Uterus (tissue), 4 donors: ENCODE measurements around the gene CLSTN2. TPM values are rescaled to one million over a fixed set of nuclear protein-coding genes. Genes with fewer than 3 reads are reported as not detected.

Experiments used
- DNase-seq, 2 donors: peaks; one replicate each; pipeline ENCODE4 v3.0.0-alpha.2; 2019 to 2020
- H3K27ac ChIP-seq, 2 donors: fragments of 200-600 bp; sonication (generic); 1 replicate in 1 of 2; 2 replicates in 1 of 2; pipeline ENCODE4 v1.5.1; 2016 to 2018
- H3K27me3 ChIP-seq, 2 donors: fragments of 200-600 bp; sonication (generic); one replicate each; pipeline ENCODE4 v1.5.1; 2018 to 2019; ENCODE audit warnings: control low read depth in 1 of 2
- H3K36me3 ChIP-seq, 2 donors: fragments of 200-600 bp; sonication (generic); one replicate each; pipeline ENCODE4 v1.5.1; 2019; ENCODE audit warnings: control low read depth in 1 of 2
- H3K4me1 ChIP-seq, 2 donors: fragments of 200-600 bp; sonication (generic); one replicate each; pipeline ENCODE4 v1.5.1; 2018 to 2019; ENCODE audit warnings: control low read depth in 1 of 2
- H3K4me3 ChIP-seq, 2 donors: fragments of 200-600 bp; sonication (generic); 1 replicate in 1 of 2; 2 replicates in 1 of 2; pipeline ENCODE4 v1.5.1; 2018 to 2019; ENCODE audit warnings: mild to moderate bottlenecking in 1 of 2
- H3K9me3 ChIP-seq, 2 donors: fragments of 200-600 bp; sonication (generic); one replicate each; pipeline ENCODE4 v1.5.1; 2019; ENCODE audit warnings: control low read depth in 1 of 2
- POLR2A ChIP-seq, 2 donors: fragments of 450-650 bp; IDR thresholded peaks; one replicate each; pipeline ENCODE4 v1.6.1; 2016; ENCODE audit warnings: antibody characterized with exemption in 2 of 2, mild to moderate bottlenecking in 1 of 2, moderate library complexity in 1 of 2
- intact Hi-C: fragments of 100-400 bp; cut with DNase I; formaldehyde crosslinking; loops from one replicate; pipeline ENCODE4 v1.15.1; 2023; ENCODE audit warnings: low total_unique reads
- total RNA-seq, 4 donors: library from RNA; depleted of rRNA in 3 of 4; stranded (reverse); fragments of >200 nt in 3 of 4; gene quantifications; one replicate each; pipeline versions ENCODE4 v1.1.0 to v1.2.4, GENCODE V29; 2014 to 2023
- TF ChIP-seq, protein P1 (sequence below), 4 experiments: fragments of 200-600 bp in 2 of 4; fragments of 450-650 bp in 2 of 4; sonication (generic) in 2 of 4; IDR thresholded peaks; one replicate each; pipeline ENCODE4 v1.5.1; 2016 to 2019; ENCODE audit warnings: antibody characterized with exemption in 4 of 4, mild to moderate bottlenecking in 2 of 4, moderate library complexity in 1 of 4
- donor health status: DM: yes; HTN: yes; CAD: no.

CLSTN2 gene
- total RNA-seq, 4 donors from 2014 or later, result 4.7 to 32.2 (median 19.2) TPM

GRCh38 chr3:140050396-140050795, 115.4 kb downstream of the CLSTN2 start:
- Histone ChIP-seq H3K9me3 (no peaks in the 10 kb centered on the region), H3K27me3 (no peaks in the 10 kb centered on the region), H3K36me3 (no peaks in the 10 kb centered on the region), H3K4me1 (no peaks in the 10 kb centered on the region), H3K27ac (no peak overlapping the region), H3K4me3 (no peak overlapping the region)
- DNase-seq, result no peak
- intact Hi-C loops, result no loop called here
- TF ChIP-seq, protein P1, sequence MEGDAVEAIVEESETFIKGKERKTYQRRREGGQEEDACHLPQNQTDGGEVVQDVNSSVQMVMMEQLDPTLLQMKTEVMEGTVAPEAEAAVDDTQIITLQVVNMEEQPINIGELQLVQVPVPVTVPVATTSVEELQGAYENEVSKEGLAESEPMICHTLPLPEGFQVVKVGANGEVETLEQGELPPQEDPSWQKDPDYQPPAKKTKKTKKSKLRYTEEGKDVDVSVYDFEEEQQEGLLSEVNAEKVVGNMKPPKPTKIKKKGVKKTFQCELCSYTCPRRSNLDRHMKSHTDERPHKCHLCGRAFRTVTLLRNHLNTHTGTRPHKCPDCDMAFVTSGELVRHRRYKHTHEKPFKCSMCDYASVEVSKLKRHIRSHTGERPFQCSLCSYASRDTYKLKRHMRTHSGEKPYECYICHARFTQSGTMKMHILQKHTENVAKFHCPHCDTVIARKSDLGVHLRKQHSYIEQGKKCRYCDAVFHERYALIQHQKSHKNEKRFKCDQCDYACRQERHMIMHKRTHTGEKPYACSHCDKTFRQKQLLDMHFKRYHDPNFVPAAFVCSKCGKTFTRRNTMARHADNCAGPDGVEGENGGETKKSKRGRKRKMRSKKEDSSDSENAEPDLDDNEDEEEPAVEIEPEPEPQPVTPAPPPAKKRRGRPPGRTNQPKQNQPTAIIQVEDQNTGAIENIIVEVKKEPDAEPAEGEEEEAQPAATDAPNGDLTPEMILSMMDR (IDR thresholded peaks at IDR 0.05), result no peak
- TF ChIP-seq POLR2A (IDR thresholded peaks at IDR 0.05), result no peak

DNA sequence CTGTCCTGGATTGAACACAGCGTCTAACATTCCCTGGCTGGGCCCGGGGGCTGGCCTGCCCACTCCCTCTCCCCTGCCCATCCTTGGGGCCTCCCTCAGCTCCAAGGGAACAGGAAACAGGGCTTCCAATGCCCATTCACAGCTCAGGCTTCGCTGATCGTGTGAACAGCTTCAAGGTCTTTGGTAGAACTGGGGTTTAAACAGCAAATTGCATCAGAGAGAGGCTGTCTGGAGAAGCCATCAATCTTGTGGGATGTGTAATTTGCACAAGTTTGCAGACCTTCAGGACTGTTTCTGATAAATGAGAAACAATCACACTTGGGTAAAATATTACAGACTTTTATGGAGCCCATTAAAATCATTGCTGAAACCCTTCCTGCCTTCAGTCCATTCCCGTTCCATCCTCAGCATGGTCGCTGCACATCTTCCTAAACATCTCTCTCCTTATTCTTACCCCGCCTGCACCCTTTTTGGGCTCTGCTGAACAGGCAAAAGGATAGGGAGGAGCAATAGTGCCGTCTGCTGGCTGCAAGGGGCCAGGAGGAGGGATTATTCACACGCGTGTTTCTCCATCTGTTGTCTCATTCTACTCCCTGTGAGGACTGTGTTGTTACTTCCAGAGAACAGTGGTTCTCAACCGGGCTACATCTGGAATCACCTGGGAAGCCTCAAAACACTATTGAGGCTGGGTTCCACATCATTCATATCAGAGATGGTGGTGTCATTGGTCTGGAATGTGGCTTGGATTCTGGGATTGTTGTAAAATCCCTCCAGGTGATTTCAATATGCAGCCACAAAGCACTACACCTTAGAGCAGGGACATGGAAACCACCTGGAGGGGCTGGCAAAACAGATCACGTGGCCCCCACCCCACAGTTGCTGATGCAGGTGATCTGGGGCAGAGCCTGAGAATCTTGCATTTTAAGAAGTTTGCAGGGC, 116.3 kb downstream of the CLSTN2 start:
- intact Hi-C loops, result no loop called here
- Histone ChIP-seq H3K9me3 (no peaks in the 10 kb centered on the region), H3K4me3 (no peak overlapping the region), H3K27ac (no peak overlapping the region), H3K36me3 (no peaks in the 10 kb centered on the region), H3K27me3 (no peaks in the 10 kb centered on the region), H3K4me1 (no peaks in the 10 kb centered on the region)
- no peak for TF ChIP-seq POLR2A (IDR thresholded peaks at IDR 0.05)
- TF ChIP-seq, protein P1 (IDR thresholded peaks at IDR 0.05), result peak in 3 of 4 experiments; percentile 4 to 25 (median 19)
- no peak for DNase-seq

DNA sequence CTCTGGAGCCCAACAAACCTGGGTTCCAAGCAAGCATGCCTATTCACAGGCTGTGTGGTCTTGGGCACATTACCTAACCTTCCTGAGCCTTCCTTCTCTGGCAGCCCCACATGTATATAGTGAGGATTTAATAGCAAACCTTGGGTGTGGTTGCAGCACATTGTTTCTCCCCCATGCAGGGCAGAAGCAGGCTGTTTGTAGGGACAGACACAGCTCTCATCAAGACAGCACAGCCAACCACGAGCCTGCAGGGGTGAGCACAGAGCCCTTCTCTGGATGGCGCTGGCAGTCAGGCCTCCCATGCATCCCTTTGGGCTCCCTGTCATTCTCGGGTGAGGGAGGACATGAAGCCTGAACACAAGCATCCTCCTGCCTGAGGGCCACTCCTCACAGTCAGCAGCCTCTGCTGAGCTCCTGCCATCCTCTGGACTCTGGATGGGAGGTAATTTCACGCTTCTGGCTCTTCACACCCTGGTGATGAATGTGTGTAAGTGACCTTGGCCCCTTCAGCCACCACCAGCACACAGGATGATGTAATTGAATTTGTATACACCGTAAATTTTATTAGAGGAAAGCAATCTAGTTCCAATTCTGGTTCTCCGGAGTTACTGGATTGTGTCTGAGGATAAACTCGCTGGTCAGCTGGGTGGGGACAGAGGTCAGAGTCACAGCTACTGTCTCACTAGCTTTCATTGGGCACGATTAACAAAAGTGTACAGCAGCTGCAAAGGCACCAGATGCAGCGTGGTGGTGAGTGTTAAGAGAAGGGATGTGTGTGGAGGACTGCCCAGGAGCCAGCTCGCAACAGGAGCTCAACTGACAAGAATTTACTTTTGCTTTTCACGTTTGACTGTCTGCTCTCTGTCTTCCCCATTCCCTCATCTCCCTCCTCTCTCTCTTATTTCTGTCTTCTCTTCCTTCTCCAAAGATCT, 118.1 kb downstream of the CLSTN2 start:
- Histone ChIP-seq H3K4me1 (no peaks in the 10 kb centered on the region), H3K4me3 (no peak overlapping the region), H3K27ac (no peak overlapping the region), H3K27me3 (no peaks in the 10 kb centered on the region), H3K36me3 (no peaks in the 10 kb centered on the region), H3K9me3 (no peaks in the 10 kb centered on the region)
- TF ChIP-seq, protein P1 (IDR thresholded peaks at IDR 0.05), result no peak
- no peak for TF ChIP-seq POLR2A (IDR thresholded peaks at IDR 0.05)
- DNase-seq, result no peak
- intact Hi-C loops, result no loop called here

DNA sequence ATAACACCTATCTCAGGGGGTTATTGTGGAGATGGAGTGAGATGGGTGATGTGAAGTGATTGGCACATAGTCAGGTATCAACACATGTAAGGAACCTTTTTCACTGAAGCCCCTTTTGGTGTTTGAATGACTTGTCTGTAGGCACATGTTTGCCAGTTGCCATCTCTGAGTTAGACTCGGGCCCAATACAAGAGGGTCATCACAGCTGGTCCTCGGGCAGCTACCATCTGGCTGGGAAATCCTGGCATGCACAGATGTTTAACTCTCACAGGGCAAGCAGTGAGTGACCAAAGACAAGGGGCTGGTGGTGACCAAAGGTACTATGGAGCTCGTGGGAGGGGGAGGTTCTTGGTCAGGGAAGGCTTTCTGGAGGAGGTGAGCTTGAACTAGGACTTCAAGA, 118.8 kb downstream of the CLSTN2 start:
- Histone ChIP-seq H3K27me3 (no peaks in the 10 kb centered on the region), H3K27ac (no peak overlapping the region), H3K36me3 (no peaks in the 10 kb centered on the region), H3K9me3 (no peaks in the 10 kb centered on the region), H3K4me3 (no peak overlapping the region), H3K4me1 (no peaks in the 10 kb centered on the region)
- DNase-seq, result no peak
- intact Hi-C loops, result no loop called here
- TF ChIP-seq, protein P1 (IDR thresholded peaks at IDR 0.05), result no peak
- TF ChIP-seq POLR2A (IDR thresholded peaks at IDR 0.05), result no peak
